Endothelial cell (in vitro differentiated cells): ENCODE measurements around the gene BMPR1B. TPM values are rescaled to one million over a fixed set of nuclear protein-coding genes. Genes with fewer than 3 reads are reported as not detected.

Experiments
- DNase-seq: peaks from one replicate; pipeline ENCODE4 v3.0.0; 2021; ENCODE audit warnings: low spot score
- H3K27ac Mint-ChIP-seq: one replicate; pipeline ENCODE4 v1.8.0; 2021; ENCODE audit warnings: mixed read lengths, inconsistent platforms; ENCODE audit not compliant: unreplicated experiment
- H3K27me3 Mint-ChIP-seq: one replicate; pipeline ENCODE4 v1.8.0; 2021; ENCODE audit warnings: mild to moderate bottlenecking, moderate library complexity, mixed read lengths, inconsistent platforms; ENCODE audit not compliant: unreplicated experiment
- H3K36me3 Mint-ChIP-seq: one replicate; pipeline ENCODE4 v1.8.0; 2021; ENCODE audit warnings: mild to moderate bottlenecking, low read depth, mixed read lengths, inconsistent platforms; ENCODE audit not compliant: unreplicated experiment
- H3K4me1 Mint-ChIP-seq: one replicate; pipeline ENCODE4 v1.8.0; 2021; ENCODE audit warnings: mild to moderate bottlenecking, mixed read lengths, inconsistent platforms; ENCODE audit not compliant: unreplicated experiment
- H3K4me3 Mint-ChIP-seq: one replicate; pipeline ENCODE4 v1.8.0; 2021; ENCODE audit warnings: mild to moderate bottlenecking, mixed read lengths, inconsistent platforms; ENCODE audit not compliant: unreplicated experiment
- H3K9me3 Mint-ChIP-seq: one replicate; pipeline ENCODE4 v1.8.0; 2021; ENCODE audit warnings: mixed read lengths, inconsistent platforms; ENCODE audit not compliant: unreplicated experiment
- total RNA-seq: library from RNA; stranded (reverse); fragmentation: NEBNext Ultra II Directional; extraction: Animal tissue kit (Norgen Biotek cat#: 25700); gene quantifications from one replicate; pipeline ENCODE4 v1.2.1, GENCODE V29; 2021; ENCODE audit not compliant: unreplicated experiment
- TF ChIP-seq, protein P1 (sequence below): fragments of 200-600 bp; sonication (generic); IDR thresholded peaks from one replicate; pipeline ENCODE4 v1.5.0; 2021; ENCODE audit warnings: antibody characterized with exemption; ENCODE audit not compliant: unreplicated experiment

The BMPR1B gene
- total RNA-seq, 1 donor from 2014 or later = 5.4 TPM

DNA sequence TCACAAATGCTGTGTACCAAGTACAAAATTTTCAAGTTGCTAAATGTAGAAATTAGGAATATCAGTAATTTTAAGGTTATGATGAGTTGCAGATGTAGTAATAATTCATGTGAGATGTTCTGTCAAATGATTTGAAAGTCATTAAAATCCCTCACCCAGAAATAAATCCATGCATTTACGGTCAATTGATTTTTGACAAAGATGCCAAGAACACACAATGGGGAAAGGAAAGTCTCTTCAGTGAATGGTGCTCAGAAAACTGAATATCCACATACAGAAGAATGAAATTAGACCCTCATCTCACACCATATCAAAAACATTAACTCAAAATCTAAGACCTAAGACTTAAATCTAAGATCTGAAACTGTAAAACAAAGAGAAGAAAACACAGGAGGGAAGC is 12.9 kb upstream of the BMPR1B start:
- no peaks in the 10 kb centered on the region for H3K4me1 Mint-ChIP-seq
- no peaks in the 10 kb centered on the region for H3K36me3 Mint-ChIP-seq
- H3K27me3 Mint-ChIP-seq = no peaks in the 10 kb centered on the region

DNA sequence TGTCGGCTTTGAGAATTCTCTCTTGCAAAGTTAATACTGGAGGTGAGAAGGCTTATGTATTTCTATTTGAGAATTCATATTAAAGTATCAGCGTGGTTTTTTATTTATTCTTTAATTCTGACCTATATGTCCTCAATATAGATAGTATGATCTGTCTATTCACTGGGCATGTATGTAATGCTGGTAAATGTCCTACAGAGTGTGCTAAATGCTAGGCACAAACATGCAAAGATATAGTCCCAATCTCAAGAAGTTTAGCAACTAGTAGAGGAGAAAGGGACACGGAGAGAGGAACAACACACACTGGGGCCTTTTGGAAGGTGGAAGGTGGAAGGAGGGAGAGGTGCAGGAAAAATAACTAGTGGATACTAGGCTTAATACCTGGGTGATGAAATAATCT is 11.0 kb upstream of the BMPR1B start:
- Mint-ChIP-seq H3K9me3 (no peaks in the 10 kb centered on the region), H3K4me3 (no peak overlapping the region), H3K36me3 (no peaks in the 10 kb centered on the region), H3K27me3 (no peaks in the 10 kb centered on the region), H3K27ac (no peak overlapping the region), H3K4me1 (no peaks in the 10 kb centered on the region)
- TF ChIP-seq, protein P1, sequence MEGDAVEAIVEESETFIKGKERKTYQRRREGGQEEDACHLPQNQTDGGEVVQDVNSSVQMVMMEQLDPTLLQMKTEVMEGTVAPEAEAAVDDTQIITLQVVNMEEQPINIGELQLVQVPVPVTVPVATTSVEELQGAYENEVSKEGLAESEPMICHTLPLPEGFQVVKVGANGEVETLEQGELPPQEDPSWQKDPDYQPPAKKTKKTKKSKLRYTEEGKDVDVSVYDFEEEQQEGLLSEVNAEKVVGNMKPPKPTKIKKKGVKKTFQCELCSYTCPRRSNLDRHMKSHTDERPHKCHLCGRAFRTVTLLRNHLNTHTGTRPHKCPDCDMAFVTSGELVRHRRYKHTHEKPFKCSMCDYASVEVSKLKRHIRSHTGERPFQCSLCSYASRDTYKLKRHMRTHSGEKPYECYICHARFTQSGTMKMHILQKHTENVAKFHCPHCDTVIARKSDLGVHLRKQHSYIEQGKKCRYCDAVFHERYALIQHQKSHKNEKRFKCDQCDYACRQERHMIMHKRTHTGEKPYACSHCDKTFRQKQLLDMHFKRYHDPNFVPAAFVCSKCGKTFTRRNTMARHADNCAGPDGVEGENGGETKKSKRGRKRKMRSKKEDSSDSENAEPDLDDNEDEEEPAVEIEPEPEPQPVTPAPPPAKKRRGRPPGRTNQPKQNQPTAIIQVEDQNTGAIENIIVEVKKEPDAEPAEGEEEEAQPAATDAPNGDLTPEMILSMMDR = no peak
- DNase-seq = no peak

More for the DNA sequence above, 12.9 kb upstream of the BMPR1B start:
- Mint-ChIP-seq H3K4me3 (no peak overlapping the region), H3K9me3 (no peaks in the 10 kb centered on the region), H3K27ac (no peak overlapping the region)
- DNase-seq = no peak
- TF ChIP-seq, protein P1 = no peak

DNA sequence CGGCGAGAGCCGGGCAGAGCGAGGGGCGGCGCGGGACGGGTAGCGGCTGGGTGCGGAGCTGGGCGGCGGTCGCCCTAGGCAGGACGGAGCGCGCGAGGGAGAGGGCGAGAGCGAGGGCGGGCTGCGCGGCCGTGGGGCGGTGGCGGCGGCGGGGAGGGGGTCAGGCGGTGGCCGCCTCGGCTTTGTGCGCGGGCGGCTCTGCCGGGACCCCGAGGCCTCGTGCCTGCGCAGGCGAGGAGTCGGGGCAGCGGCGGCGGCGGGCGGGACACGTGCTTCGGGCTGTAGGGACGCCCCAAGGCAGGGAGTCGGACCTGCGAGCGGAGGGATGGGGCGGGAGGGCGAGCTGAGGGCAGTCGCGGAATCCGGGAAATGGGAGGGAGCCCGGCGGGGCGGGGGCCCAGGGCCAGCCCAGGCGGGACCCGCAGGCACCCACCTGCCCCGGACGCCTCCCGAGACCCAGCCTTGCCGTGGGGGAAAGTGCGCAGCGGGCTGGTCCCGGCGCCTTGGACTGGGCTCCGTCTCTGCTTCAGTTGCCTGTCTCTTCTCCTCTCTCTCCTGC is 465 bp downstream of the BMPR1B start:
- Mint-ChIP-seq H3K4me3 (peak overlapping the region; percentile 96), H3K27me3 (peaks cover 12% of the 10 kb centered on the region), H3K9me3 (no peaks in the 10 kb centered on the region), H3K4me1 (peaks cover 11% of the 10 kb centered on the region), H3K36me3 (peaks cover 5% of the 10 kb centered on the region), H3K27ac (no peak overlapping the region)
- TF ChIP-seq, protein P1 = no peak
- DNase-seq = peak; percentile 61

DNA sequence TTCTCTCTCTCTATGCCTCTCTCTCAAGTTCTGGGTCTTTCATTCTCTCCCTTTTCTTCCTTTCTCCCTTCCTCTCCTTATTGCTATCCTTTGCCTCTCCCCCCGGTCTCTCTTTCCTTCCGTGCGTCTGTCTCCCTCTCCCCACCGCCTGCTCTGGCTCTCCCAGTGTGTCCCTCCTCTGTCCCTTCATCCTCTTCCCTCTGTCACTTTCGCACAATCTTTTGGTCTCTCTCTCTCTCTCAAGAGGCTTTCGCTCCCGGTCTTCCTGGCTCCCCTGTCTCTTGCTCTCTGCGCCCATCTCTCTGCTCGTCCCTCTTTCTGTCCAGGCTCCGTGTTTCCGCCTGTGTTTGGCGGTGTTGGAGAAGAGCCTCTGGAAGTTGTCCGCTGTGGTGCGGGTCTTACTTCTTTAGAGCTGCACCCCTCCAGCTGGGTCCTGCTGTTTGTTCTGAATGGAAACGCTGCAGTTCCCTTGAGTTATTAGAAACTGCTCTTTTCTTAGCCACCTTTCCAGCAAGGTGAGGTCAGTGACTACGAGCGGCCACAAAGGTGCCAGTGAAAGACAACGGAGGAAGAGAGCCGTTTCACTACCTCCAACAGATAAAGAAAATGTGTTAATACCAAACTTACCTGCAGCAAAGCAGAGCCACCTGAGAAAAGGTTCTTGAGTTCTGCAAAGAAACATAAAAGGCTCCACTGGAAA is 1.1 kb downstream of the BMPR1B start:
- Mint-ChIP-seq H3K27ac (peak overlapping the region; percentile 70), H3K36me3 (peaks cover 5% of the 10 kb centered on the region), H3K4me1 (peaks cover 11% of the 10 kb centered on the region), H3K27me3 (peaks cover 12% of the 10 kb centered on the region), H3K4me3 (peak overlapping the region; percentile 96), H3K9me3 (no peaks in the 10 kb centered on the region)
- DNase-seq = peak; percentile 22
- TF ChIP-seq, protein P1 = no peak

DNA sequence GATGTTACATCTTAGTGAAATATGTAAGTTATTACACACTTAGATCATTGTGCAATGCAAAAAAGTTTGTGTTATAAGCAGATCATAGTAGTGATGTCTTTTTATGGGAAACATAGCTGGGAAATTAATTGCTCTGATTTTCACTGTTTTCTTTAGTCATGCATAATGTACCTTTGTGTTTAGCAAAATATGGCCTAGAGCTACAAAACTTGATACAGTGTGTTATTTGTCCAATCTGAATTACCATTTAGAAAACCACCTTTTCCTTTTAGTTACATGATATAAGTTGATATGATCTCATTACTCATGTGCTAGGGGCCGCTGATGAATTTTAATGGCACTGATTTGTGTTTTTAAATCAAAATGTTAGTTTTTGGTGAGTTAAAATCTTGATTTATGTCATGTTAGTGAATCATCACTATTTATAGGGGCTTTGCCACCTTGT is 2.0 kb downstream of the BMPR1B start:
- H3K4me3 Mint-ChIP-seq = no peak overlapping the region
- no peaks in the 10 kb centered on the region for H3K9me3 Mint-ChIP-seq
- peaks cover 5% of the 10 kb centered on the region for H3K36me3 Mint-ChIP-seq
- H3K27ac Mint-ChIP-seq = no peak overlapping the region
- DNase-seq = no peak
- TF ChIP-seq, protein P1 = no peak
- peaks cover 11% of the 10 kb centered on the region for H3K4me1 Mint-ChIP-seq
- H3K27me3 Mint-ChIP-seq = peaks cover 12% of the 10 kb centered on the region
